Mucosa of descending colon (tissue), 3 donors: ENCODE data around the gene RBM25. TPM values are rescaled to one million over a fixed set of nuclear protein-coding genes. Genes with fewer than 3 reads are reported as not detected.
A peak's percentile ranks its signal among the peaks of the same experiment; 100 is the strongest.
"Not testable (repeated sequence)": the region's sequence is repeated elsewhere in the genome, so short reads cannot be mapped to it uniquely, and the experiment has no call there.

Source experiments
- ATAC-seq: fragments of 200-7000 bp; cut with Tn5 transposase; one replicate; pipeline ENCODE4 v1.9.1; 2020; ENCODE audit warnings: mild to moderate bottlenecking, moderate library complexity
- DNase-seq, 3 donors: peaks; one replicate each; pipeline ENCODE4 v3.0.0-alpha.2; 2020
- H3K36me3 ChIP-seq: fragments of 200-600 bp; one replicate; pipeline ENCODE4 v1.8.0; 2021; ENCODE audit warnings: low read depth, mild to moderate bottlenecking
- H3K4me1 ChIP-seq: fragments of 200-600 bp; one replicate; pipeline ENCODE4 v1.8.0; 2021; ENCODE audit warnings: low read depth, mild to moderate bottlenecking
- H3K4me3 ChIP-seq: fragments of 200-600 bp; one replicate; pipeline ENCODE4 v1.8.0; 2021; ENCODE audit warnings: mild to moderate bottlenecking
- H3K9me3 ChIP-seq: fragments of 200-600 bp; one replicate; pipeline ENCODE4 v1.8.0; 2021; ENCODE audit warnings: mild to moderate bottlenecking
- intact Hi-C, 2 donors: fragments of 100-400 bp; cut with DNase I in 1 of 2; cut with micrococcal nuclease in 1 of 2; formaldehyde crosslinking; loops; one replicate each; pipeline versions ENCODE4 v1.11.0 to v1.11.1; 2022; cut with DNase I, micrococcal nuclease
- total RNA-seq, 3 donors: library from RNA; stranded (reverse); fragmentation: NEBNext Ultra II Directional in 2 of 3; extraction: Animal tissue kit (Norgen Biotek cat#: 25700) in 2 of 3; gene quantifications; one replicate each; pipeline versions ENCODE4 v1.2.1 to v1.2.4, GENCODE V29; 2021 to 2023
- TF ChIP-seq, protein P1 (sequence below): fragments of 200-600 bp; IDR thresholded peaks from one replicate; pipeline ENCODE4 v1.8.0; 2022; ENCODE audit warnings: antibody characterized with exemption, mild to moderate bottlenecking
- donor health status: DM: no; HTN: no; CAD: no; lungs with moderate emphysema.
- donor health status: DM: no; HTN: no; CAD: no.
- donor health status: DM: no; HTN: yes; CAD: no.

RBM25 gene
- total RNA-seq, 3 donors from 2014 or later = 66.0 to 68.7 (median 66.2) TPM

- DNase-seq (no peak), ATAC-seq (no peak)
- peaks cover 3% of the 10 kb centered on the region for H3K36me3 ChIP-seq
- H3K9me3 ChIP-seq = no peaks in the 10 kb centered on the region
- intact Hi-C loops = no loop called here
- peak overlapping the region; percentile 45 for H3K4me3 ChIP-seq
- peaks cover 8% of the 10 kb centered on the region for H3K4me1 ChIP-seq
- TF ChIP-seq, protein P1, sequence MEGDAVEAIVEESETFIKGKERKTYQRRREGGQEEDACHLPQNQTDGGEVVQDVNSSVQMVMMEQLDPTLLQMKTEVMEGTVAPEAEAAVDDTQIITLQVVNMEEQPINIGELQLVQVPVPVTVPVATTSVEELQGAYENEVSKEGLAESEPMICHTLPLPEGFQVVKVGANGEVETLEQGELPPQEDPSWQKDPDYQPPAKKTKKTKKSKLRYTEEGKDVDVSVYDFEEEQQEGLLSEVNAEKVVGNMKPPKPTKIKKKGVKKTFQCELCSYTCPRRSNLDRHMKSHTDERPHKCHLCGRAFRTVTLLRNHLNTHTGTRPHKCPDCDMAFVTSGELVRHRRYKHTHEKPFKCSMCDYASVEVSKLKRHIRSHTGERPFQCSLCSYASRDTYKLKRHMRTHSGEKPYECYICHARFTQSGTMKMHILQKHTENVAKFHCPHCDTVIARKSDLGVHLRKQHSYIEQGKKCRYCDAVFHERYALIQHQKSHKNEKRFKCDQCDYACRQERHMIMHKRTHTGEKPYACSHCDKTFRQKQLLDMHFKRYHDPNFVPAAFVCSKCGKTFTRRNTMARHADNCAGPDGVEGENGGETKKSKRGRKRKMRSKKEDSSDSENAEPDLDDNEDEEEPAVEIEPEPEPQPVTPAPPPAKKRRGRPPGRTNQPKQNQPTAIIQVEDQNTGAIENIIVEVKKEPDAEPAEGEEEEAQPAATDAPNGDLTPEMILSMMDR = no peak
Measured at GRCh38 chr14:73026243-73026844, 32.0 kb upstream of the RBM25 start.

- DNase-seq (peak; percentile 96 to 98 (median 96)), ATAC-seq (peak; percentile 99)
- intact Hi-C loops = no loop called here
- H3K36me3 ChIP-seq = peaks cover 3% of the 10 kb centered on the region
- peaks cover 8% of the 10 kb centered on the region for H3K4me1 ChIP-seq
- no peaks in the 10 kb centered on the region for H3K9me3 ChIP-seq
- TF ChIP-seq, protein P1 = peak; percentile 13
- H3K4me3 ChIP-seq = peak within 1 kb of the TSS; percentile 45
Measured at GRCh38 chr14:73026845-73027542, 31.3 kb upstream of the RBM25 start, which contains the start of gene ZFYVE1. Gene ZFYVE1 (minus strand): TSS chr14:73027106. CDS start chr14:73024508, 2,598 bp downstream.

DNA sequence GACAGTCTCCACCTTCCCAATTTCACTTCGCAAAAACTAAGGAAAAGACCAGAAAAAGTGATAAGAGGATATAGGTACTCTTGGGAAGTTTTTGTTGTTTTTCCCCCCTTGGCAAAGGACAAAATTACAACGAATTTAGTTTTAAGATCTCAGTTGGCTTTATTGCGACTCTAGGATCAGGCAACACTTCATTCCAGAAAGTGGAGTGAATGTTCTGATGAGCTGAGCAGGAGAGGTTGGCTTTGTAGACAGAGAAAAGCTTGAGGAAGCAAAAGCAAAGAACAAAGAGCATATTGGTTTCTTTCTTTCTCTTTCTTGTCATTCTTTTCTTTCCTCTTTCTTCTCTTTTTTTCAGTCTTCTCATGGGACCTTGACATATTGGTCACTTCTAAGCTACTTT, 30.8 kb upstream of the RBM25 start:
- peaks cover 3% of the 10 kb centered on the region for H3K36me3 ChIP-seq
- TF ChIP-seq, protein P1 = no peak
- H3K4me1 ChIP-seq = peaks cover 8% of the 10 kb centered on the region
- intact Hi-C loops = no loop called here
- DNase-seq (no peak), ATAC-seq (no peak)
- H3K4me3 ChIP-seq = no peak overlapping the region
- H3K9me3 ChIP-seq = no peaks in the 10 kb centered on the region

GRCh38 chr14:73027984-73028383, 30.4 kb upstream of the RBM25 start:
- TF ChIP-seq, protein P1 = no peak
- no peak overlapping the region for H3K4me3 ChIP-seq
- no peak for DNase-seq
- H3K4me1 ChIP-seq = peaks cover 8% of the 10 kb centered on the region
- no peaks in the 10 kb centered on the region for H3K9me3 ChIP-seq
- intact Hi-C loops = no loop called here
- peaks cover 3% of the 10 kb centered on the region for H3K36me3 ChIP-seq
- ATAC-seq = no peak

GRCh38 chr14:73036706-73037450, 21.5 kb upstream of the RBM25 start:
- DNase-seq, intact Hi-C loops, H3K4me1 ChIP-seq, H3K9me3 ChIP-seq, ATAC-seq, H3K4me3 ChIP-seq, H3K36me3 ChIP-seq: not testable (repeated sequence)

- DNase-seq (no peak), ATAC-seq (peak; percentile 18)
Measured at GRCh38 chr14:73047808-73048207, 10.5 kb upstream of the RBM25 start.

More at GRCh38 chr14:73047808-73048207, 10.5 kb upstream of the RBM25 start:
- Histone ChIP-seq H3K9me3 (no peaks in the 10 kb centered on the region), H3K4me3 (no peak overlapping the region), H3K36me3 (no peaks in the 10 kb centered on the region), H3K4me1 (no peaks in the 10 kb centered on the region)
- TF ChIP-seq, protein P1 = no peak
- intact Hi-C loops = no loop called here
